B cell (primary cell): Measurements from ENCODE around the gene DGCR6. TPM values are rescaled to one million over a fixed set of nuclear protein-coding genes. Genes with fewer than 3 reads are reported as not detected.

ENCODE experiments used
- ATAC-seq: fragments of 200-7000 bp; cut with Tn5 transposase; one replicate; pipeline ENCODE4 v1.10.0; 2021; ENCODE audit warnings: low read depth, mild to moderate bottlenecking, moderate number of reproducible peaks, moderate library complexity
- CTCF ChIA-PET: fragments of 350-600 bp; sonication (Branson Sonifier 250); formaldehyde crosslinking; loops from one replicate; lab custom pipeline; 2021; ENCODE audit warnings: antibody characterized with exemption, inconsistent platforms; lab: Charles Lee
- POLR2A ChIA-PET: fragments of 350-600 bp; sonication (Branson Sonifier 250); formaldehyde crosslinking; loops from one replicate; lab custom pipeline; 2021; ENCODE audit warnings: antibody characterized with exemption; lab: Charles Lee
- DNase-seq: peaks from one replicate; pipeline ENCODE4 v3.0.0; 2013
- H2AFZ ChIP-seq: 2 replicates; pipeline ENCODE4 v1.6.1; 2012; ENCODE audit warnings: mild to moderate bottlenecking, low read depth, low read length; ENCODE audit not compliant: insufficient read depth, poor library complexity, severe bottlenecking
- H3K27ac ChIP-seq, 2 donors: 1 replicate in 1 of 2; 2 replicates in 1 of 2; pipeline ENCODE4 v1.5.1; 2012 to 2013; ENCODE audit warnings: low read length in 2 of 2, mild to moderate bottlenecking in 2 of 2, moderate library complexity in 1 of 2
- H3K27me3 ChIP-seq, 4 experiments: fragments of 200-600 bp in 1 of 4; sonication (generic) in 1 of 4; replicated peaks in 1 of 4; 1 replicate in 2 of 4; 2 replicates in 2 of 4; pipeline versions ENCODE4 v1.6.1 to v1.7.0; 2013 to 2016; ENCODE audit warnings: low read length in 3 of 4, mild to moderate bottlenecking in 2 of 4, mixed read lengths in 1 of 4, moderate library complexity in 1 of 4; ENCODE audit not compliant: insufficient read depth in 4 of 4, control insufficient read depth in 3 of 4; ENCODE audit errors: control extremely low read depth in 1 of 4
- H3K36me3 ChIP-seq, 2 experiments: replicated peaks in 1 of 2; 1 replicate in 1 of 2; 2 replicates in 1 of 2; pipeline versions ENCODE4 v1.6.1 to v1.7.1; 2013; ENCODE audit warnings: low read length in 1 of 2; ENCODE audit not compliant: insufficient read depth in 2 of 2, control insufficient read depth in 1 of 2; ENCODE audit errors: control extremely low read depth in 1 of 2, extremely low read depth in 1 of 2
- H3K4me1 ChIP-seq, 2 donors: fragments of 200-600 bp in 1 of 2; sonication (generic) in 1 of 2; 1 replicate in 1 of 2; 2 replicates in 1 of 2; pipeline versions ENCODE4 v1.5.1 to v1.6.1; 2013 to 2017; ENCODE audit warnings: low read length in 2 of 2; ENCODE audit not compliant: control insufficient read depth in 2 of 2, insufficient read depth in 2 of 2
- H3K4me2 ChIP-seq: replicated peaks from 2 replicates; pipeline ENCODE3; 2012; ENCODE audit warnings: mild to moderate bottlenecking, low read depth, low read length; ENCODE audit not compliant: poor library complexity, severe bottlenecking
- H3K4me3 ChIP-seq, 5 experiments: fragments of 200-600 bp in 1 of 5; sonication (generic) in 1 of 5; 1 replicate in 3 of 5; 2 replicates in 2 of 5; pipeline versions ENCODE4 v1.5.1 to v1.7.0; 2011 to 2016; ENCODE audit warnings: low read length in 4 of 5, mild to moderate bottlenecking in 4 of 5, low read depth in 2 of 5, control low read depth in 1 of 5, moderate library complexity in 1 of 5; ENCODE audit not compliant: insufficient read depth in 1 of 5; ENCODE audit errors: control extremely low read depth in 1 of 5, extremely low read depth in 1 of 5
- H3K79me2 ChIP-seq: fragments of 200-600 bp; sonication (generic); one replicate; pipeline ENCODE4 v1.6.0; 2016; ENCODE audit warnings: low read length; ENCODE audit not compliant: control insufficient read depth, insufficient read depth
- H3K9ac ChIP-seq: fragments of 200-600 bp; sonication (generic); 2 replicates; pipeline ENCODE4 v1.6.1; 2017; ENCODE audit warnings: mild to moderate bottlenecking, low read length, moderate library complexity
- H3K9me3 ChIP-seq, 3 donors: one replicate each; pipeline versions ENCODE4 v1.6.1 to v1.7.1; 2013; ENCODE audit warnings: low read length in 2 of 3; ENCODE audit not compliant: control insufficient read depth in 2 of 3, insufficient read depth in 1 of 3; ENCODE audit errors: control extremely low read depth in 1 of 3
- H4K20me1 ChIP-seq: 2 replicates; pipeline ENCODE4 v1.6.0; 2012; ENCODE audit warnings: mild to moderate bottlenecking, low read length; ENCODE audit not compliant: insufficient read depth, control insufficient read depth, poor library complexity, severe bottlenecking
- H3K27ac Mint-ChIP-seq: one replicate; pipeline ENCODE4 v1.8.0; 2021; ENCODE audit warnings: mixed read lengths
- H3K27me3 Mint-ChIP-seq: one replicate; pipeline ENCODE4 v1.8.0; 2021; ENCODE audit warnings: mixed read lengths
- H3K4me1 Mint-ChIP-seq: one replicate; pipeline ENCODE4 v1.8.0; 2021; ENCODE audit warnings: mixed read lengths
- H3K4me3 Mint-ChIP-seq: one replicate; pipeline ENCODE4 v1.8.0; 2021; ENCODE audit warnings: mixed read lengths
- H3K9me3 Mint-ChIP-seq: one replicate; pipeline ENCODE4 v1.8.0; 2022; ENCODE audit warnings: mixed read lengths; ENCODE audit not compliant: insufficient read depth
- CTCF ChIP-seq: fragments of 200-600 bp; IDR thresholded peaks from one replicate; pipeline ENCODE4 v1.8.0; 2022; ENCODE audit warnings: antibody characterized with exemption, mild to moderate bottlenecking
- EZH2 ChIP-seq: IDR thresholded peaks from 2 replicates; pipeline ENCODE4 v1.6.1; 2012; ENCODE audit warnings: borderline replicate concordance, low read depth, mild to moderate bottlenecking, moderate library complexity, low read length; ENCODE audit not compliant: insufficient read depth, poor library complexity, severe bottlenecking
- WGBS: methylation state at CpG from one replicate; pipeline ENCODE4 v1.1.5; 2013; ENCODE audit warnings: missing lambda C conversion rate; ENCODE audit not compliant: insufficient coverage; 5-methylcytosine and 5-hydroxymethylcytosine counted together
- intact Hi-C: fragments of 100-400 bp; cut with micrococcal nuclease; formaldehyde crosslinking; loops from one replicate; pipeline ENCODE4 v1.10.0; 2022
- polyA plus RNA-seq: library from polyadenylated mRNA; depleted of rRNA; stranded (reverse); fragments of >200 nt; gene quantifications from 2 replicates; pipeline ENCODE4 v1.2.3, GENCODE V29; 2012
- total RNA-seq, 2 donors: library from RNA; stranded (reverse); fragments of 120-200 nt in 1 of 2; gene quantifications; 1 replicate in 1 of 2; 2 replicates in 1 of 2; pipeline versions ENCODE4 v1.2.3 to v1.2.4, GENCODE V29; 2013 to 2022

The DGCR6 gene
- total and polyA plus RNA-seq, 2 donors (not counting 1 experiment from before 2014, with no cell fraction given), result 1.8 to 2.5 TPM

GRCh38 chr22:18929459-18929858 is 23.3 kb downstream of the DGCR6 start:
- Histone ChIP-seq H3K79me2 (no peaks in the 10 kb centered on the region), H3K4me1 (no peaks in the 10 kb centered on the region), H4K20me1 (no peaks in the 10 kb centered on the region), H3K9me3 (no peaks in the 10 kb centered on the region), H3K4me2 (no peak overlapping the region), H3K27ac (no peak overlapping the region), H3K27me3 (no peaks in the 10 kb centered on the region), H3K4me3 (no peak overlapping the region), H3K36me3 (no peaks in the 10 kb centered on the region), H2AFZ (no peak overlapping the region), H3K9ac (no peak overlapping the region)
- Mint-ChIP-seq H3K9me3 (no peaks in the 10 kb centered on the region), H3K4me3 (no peak overlapping the region), H3K4me1 (no peaks in the 10 kb centered on the region), H3K27ac (no peak overlapping the region), H3K27me3 (no peaks in the 10 kb centered on the region)
- no peak for ATAC-seq
- ChIA-PET POLR2A (no interaction called here), CTCF (no interaction called here)
- TF ChIP-seq CTCF (no peak), EZH2 (no peak)
- WGBS, result no CpG with 5 or more reads among the region's 5 CpGs
- intact Hi-C loops, result no loop called here
- DNase-seq, result no peak

- no peaks in the 10 kb centered on the region for H4K20me1 ChIP-seq
- H3K4me1 Mint-ChIP-seq, result no peaks in the 10 kb centered on the region
- WGBS, result no CpG with 5 or more reads among the region's 16 CpGs
- no peaks in the 10 kb centered on the region for H3K4me1 ChIP-seq
- no peak overlapping the region for H3K4me2 ChIP-seq
- POLR2A ChIA-PET, result no interaction called here
- no peak overlapping the region for H3K4me3 Mint-ChIP-seq
- H3K27ac ChIP-seq, result no peak overlapping the region
- H3K9ac ChIP-seq, result no peak overlapping the region
- intact Hi-C loops, result no loop called here
- no peaks in the 10 kb centered on the region for H3K9me3 ChIP-seq
- DNase-seq (no peak), ATAC-seq (no peak)
- H3K36me3 ChIP-seq, result no peaks in the 10 kb centered on the region
- CTCF ChIA-PET, result no interaction called here
- no peak overlapping the region for H3K27ac Mint-ChIP-seq
- no peak overlapping the region for H3K4me3 ChIP-seq
- H2AFZ ChIP-seq, result no peak overlapping the region
- TF ChIP-seq CTCF (no peak), EZH2 (no peak)
- H3K27me3 Mint-ChIP-seq, result no peaks in the 10 kb centered on the region
- H3K79me2 ChIP-seq, result no peaks in the 10 kb centered on the region
- H3K9me3 Mint-ChIP-seq, result no peaks in the 10 kb centered on the region
- no peaks in the 10 kb centered on the region for H3K27me3 ChIP-seq
Observed at GRCh38 chr22:18931905-18932652, 26.0 kb downstream of the DGCR6 start.
